NCI-H1092 (cell line): ENCODE data around the gene SLC47A2.
"Not testable (repeated sequence)": the region's sequence is repeated elsewhere in the genome, so short reads cannot be mapped to it uniquely, and the experiment has no call there.

ENCODE experiments used
- DNase-seq: peaks from one replicate; lab custom pipeline; 2025; lab: John Stamatoyannopoulos, UW

SLC47A2 gene

DNA sequence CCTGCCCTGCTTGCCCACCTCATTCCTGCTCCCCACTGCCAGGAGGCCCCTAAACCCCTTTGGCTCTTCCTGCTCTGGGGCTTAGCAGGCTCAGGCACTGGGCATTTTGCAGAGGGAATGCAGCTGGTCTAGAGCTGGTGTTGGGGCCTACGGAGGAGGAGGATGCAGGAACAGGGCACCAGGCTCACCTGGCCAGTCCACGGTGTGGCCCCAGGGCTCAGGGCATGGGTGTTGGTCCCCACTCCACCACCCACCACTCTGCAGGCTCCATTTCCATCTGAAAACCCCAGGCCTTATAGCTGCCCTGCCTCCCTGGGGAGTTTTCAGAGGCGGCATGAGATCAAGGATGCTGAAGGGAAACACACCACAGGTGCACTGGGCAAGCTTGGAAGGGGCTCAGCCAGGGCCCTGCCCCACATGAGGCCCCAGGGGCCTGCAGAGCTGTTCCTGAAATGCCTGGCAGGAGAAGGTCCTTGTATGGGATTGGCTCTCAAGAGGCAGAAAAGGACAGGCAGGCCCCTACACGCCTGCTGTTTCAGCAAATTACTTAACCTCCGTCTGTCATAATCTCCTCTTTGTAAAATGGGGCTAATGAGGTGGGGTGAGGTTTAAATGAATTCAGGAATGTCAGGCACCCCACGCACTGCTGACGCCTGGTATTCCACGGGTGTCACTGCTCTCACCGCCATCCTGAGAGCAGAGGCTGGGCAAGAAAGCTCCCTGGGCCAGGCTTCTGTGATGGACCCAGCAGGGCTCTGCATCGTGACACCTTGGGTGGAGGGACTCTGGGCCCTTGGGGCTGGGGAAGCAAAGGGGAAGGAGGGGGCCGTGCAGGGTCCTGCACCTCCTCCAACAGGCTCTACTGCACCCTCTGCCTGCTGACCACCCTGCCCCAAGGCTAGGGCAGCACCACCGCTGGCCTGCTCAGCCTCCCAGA, 9.3 kb downstream of the SLC47A2 start:
- no peak for DNase-seq

DNA sequence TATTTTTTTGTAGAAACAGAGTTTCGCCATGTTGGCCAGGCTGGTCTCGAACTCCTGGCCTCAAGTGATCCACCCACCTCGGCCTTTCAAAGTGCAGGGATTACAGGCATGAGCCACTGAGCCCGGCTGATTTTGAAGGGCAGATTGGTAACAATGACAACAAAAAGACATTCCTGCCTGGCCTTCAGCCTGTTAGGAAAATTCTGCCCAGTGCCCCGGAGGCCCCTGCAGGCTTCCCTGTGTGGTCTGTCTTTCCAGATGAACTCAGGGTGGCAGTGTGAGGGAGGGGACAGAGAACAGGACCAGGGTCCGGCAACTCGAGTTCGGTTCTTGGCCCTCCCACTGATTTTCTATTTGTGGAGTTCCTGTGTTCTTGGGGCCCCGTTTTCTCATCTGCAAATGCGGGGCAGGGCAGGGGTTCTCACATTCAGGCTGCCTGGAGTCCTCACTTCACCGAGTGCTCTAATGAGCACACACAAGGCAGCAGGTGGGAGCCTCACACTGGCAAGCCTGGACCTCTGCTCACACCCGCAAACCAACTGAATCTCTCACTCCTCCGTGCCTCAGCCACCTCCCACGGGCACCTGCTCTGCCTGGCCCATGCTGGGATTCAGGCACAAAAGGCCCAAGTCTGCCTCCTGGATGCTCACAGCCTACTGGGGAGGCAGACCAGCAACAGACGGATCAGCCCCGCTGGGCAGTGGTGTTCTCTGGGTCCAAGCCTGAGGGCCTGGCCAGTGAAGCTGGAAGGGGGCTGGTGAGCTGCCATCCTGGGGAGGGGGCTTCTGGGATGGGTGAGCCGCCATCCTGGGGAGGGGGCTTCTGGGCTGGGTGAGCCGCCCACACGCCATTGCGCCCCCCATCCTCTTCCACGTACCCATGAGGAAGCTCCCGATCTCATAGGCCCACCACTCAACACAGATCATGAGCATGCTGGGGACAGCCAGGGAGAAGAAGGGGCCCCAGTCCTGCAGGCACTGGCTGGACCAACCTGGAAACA, 10.3 kb downstream of the SLC47A2 start:
- DNase-seq, result no peak

DNA sequence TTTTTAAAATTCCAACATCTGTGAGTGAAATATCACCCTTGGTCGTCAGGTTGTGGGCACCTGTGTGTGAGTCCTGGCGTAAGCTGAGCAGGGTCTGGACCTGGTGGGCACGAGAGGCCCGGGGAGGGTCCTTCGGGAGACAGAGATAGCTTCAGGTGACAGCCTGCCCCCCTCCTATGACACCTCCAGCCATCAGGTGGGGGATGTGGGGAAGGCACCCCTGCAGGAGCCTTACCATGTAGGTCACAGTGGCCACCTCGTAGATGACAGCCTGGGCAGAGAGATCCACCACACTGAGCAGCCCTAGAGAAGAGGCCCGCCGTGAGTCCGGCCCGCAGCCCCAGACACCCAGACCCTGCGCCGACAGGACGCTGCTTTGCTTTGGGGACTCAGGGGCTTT, 11.2 kb downstream of the SLC47A2 start:
- DNase-seq, result no peak

DNA sequence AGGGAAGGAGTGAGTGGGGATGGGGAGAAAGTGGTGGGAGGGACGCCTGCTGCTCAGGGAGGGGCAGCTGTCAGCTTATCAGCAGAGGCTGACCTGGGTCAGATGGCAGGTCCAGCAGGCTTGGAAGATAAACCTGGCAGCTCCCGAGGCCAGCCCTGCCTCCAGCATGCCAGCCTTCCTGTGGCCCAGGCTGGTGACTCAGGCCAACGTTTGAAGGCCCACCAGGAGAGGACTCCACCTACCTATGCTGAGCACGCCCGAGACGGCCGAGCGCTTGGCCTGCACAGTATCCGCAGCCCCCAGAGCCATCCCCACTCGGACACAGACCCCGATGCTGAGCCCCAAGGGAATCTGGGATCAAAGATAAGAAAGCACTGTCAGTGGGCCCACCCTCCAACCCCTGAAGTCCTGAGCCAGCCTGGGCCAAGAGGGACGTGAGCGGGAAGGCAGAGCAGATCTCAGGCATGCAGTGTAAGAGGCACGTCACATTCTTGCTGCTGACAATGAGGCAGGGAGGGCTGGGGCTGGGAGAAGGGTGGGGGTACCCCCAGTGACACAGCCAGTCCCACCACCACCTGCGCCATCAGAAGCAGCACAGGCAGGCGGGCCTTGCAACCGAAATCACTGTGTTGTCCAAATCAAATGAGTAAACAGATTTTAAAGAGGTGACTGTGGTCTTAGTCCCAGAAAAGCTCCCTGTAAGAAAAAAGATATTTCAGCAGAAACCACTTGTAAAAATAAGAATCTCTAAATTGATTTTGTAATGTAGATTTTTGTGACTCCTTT, 12.4 kb downstream of the SLC47A2 start:
- DNase-seq, result no peak

DNA sequence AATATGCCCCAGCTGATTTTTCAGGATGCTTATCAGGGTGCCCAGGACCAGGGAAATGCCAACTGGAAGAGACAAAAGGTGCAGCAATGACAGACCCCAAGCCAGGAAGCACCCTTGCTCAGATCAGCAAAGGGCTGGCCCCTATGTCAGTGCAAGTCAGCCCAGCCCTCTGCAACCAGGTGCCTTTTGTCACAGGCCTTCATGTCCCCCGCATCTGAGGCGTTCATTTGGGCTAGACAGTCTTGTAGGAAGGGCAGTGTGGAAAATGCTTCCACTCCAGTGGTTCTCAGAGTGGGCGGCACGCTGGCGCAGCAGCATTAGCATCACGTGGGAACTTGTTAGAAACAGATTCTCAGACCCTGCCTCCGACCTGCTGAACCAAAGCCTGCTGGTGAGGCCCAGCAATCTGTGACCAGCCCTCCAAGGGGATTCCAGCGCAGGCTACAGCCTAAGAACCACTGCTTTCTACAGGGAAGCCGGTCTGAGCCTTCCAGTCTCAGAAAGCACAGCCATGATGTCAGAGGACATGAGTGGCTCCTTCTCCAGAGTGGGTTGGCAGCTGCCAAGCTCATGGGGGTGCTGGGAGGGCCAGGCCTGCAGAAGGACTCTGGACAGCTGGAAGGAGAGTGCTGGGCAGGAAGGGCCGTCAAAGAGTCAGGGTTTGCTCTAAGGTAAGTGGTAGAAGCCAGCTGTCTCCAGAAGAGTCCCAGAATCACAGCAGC, 13.1 kb downstream of the SLC47A2 start:
- no peak for DNase-seq

DNA sequence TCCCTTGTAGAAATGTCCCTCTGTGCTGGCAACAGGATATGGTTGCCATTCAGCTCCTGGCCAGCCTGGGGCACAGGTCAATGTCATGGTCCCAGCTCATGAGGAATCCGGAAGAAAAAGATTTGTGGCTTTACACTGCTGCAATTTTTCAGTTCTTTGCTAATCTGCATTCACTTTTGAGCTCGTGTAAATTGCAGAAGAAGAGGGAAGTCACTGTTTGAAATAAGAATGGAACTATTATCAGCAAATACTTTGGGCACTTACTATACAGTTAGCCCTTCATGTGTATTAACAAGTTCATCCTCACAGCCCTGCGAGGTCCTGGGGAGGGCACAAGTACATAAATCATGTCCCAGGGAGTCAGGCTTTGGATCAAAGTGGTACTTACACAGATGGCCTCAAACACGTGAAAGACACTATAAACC, 14.2 kb downstream of the SLC47A2 start:
- DNase-seq, result no peak

DNA sequence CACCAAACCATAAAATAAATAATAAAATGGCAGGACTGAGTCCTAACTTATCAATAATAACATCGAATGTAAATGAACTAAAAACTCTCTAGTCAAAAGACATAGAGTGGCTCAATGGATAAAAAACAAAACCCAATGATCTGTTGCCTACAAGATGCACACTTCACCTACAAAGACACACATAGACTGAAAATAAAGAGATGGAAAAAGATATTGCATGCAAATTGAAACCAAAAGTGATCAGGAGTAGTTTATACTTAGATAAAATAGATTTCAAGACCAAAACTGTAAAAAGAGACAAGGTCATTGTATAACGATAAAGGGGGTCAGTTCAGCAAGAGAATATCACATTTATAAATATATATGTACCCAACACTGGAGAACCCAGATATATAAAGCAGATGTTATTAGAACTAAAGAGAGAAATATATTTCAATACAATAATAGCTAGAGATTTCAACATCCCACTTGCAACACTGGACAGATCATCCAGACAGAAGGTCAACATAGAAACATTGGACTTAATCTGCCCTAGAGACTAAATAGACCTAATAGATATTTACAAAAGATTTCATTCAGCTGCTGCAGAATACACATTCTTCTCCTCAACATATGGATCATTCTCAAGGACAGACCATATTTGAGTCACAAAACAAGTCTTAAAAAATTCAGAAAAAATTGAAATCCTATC, 29.8 kb downstream of the SLC47A2 start:
- no peak for DNase-seq

DNA sequence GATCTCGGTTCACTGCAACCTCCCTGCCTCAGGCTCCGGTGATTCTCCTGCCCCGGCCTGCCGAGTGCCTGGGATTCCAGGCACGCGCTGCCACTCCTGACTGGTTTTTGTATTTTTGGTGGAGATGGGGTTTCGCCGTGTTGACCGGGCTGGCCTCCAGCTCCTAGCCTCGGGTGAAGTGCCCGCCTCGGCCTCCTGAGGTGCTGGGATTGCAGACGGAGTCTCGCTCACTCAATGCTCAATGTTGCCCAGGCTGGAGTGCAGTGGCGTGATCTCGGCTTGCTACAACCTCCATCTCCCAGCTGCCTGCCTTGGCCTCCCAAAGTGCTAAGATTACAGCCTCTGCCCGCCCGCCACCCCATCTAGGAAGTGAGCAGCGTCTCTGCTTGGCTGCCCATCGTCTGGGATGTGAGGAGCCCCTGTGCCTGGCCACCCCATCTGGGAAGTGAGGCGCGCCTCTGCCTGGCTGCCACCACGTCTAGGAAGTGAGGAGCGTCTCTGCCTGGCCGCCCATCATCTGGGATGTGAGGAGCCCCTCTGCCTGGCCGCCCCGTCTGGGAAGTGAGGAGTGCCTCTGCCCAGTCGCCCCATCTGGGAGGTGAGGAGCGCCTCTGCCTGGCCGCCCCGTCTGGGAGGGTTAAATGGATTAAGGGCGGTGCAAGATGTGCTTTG, 31.3 kb downstream of the SLC47A2 start:
- DNase-seq, result not testable (repeated sequence)

DNA sequence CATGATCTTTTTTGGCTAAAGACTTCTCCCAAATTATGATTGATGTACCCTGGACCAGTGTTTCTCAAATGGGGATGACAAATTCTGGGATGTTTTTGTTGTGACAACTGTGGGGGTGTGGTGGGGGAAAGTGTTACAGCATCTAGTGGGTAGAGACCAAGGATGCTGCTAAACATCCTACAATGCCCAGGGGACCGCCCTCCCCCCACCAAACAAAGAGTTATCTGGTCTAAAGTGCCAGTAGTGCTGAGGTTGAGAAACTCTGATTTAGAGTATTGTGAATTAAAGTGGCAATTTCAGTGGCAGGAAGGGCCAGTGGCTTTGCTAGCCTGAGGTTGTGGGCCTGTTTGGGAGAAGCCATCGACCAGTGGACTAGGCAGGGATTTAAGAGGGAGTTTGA, 33.3 kb downstream of the SLC47A2 start:
- DNase-seq, result no peak

DNA sequence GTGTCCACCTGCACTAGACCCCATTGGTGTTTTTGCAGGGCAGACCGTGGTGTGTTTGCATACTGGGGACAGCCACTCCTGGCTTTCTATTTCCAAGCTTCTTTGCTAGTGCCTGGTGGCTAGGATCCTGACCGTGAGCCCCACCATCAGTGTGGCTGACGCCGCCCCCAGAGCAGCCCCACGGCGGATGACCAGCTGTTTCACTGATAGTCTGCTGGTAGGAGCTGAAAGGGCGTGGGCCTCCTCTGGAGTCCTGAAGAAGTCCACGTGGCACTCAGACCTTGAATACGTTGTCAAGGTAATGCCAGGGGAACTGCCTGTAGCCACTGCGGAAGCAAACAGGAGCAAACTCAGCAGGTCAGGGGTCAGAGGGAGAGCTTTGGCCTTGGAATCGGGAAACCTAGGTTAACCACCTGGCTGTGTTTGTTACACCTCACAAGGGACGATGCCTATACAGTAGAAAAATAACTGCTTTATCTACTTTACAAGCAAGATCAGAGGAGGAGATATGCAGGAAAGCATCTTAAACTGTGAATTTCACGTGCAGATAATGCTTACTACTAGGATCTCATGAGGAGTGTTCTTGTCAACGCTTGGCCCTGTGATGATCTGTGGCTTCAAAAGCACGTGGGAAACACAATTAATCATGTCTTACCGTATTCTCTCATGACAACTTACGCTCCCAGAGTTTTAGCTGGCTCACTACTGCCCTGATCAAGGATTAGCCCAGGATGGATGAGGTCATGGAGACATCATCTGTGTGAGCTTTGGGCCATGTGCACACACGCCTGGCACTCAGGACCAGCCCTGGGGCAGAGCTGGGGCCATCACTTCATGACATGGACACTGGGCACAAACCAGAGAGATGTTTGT, 37.6 kb downstream of the SLC47A2 start:
- no peak for DNase-seq

DNA sequence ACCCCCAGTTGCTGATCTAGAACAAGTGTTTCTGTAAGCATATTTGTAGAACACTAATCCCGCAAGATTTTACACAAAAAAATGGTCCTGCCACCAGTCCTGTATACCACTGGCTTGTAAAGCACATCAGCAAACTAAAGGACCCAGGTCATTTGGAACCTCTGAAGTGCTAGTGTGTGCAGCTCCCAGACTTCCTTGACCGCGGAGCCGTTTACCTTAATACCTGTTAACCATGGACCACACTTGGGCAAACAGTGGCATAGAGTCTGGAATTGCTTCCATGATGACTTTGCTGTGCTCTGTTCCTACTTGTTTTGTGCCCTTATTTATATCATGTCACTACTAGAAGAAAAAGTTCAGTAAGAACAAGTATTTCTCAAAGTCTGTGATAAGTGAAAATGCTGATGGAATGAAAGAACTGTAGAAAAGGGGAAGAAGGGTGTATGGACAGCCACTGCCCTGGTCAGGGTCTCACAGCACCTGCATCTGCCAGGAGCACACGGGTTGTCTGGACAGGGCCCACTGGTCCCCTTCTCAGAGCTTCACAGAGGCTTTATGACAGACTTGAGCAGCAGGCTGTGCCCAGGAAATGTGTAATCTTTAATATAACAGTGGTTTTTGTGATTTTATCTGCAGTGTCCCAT, 38.5 kb downstream of the SLC47A2 start:
- no peak for DNase-seq

DNA sequence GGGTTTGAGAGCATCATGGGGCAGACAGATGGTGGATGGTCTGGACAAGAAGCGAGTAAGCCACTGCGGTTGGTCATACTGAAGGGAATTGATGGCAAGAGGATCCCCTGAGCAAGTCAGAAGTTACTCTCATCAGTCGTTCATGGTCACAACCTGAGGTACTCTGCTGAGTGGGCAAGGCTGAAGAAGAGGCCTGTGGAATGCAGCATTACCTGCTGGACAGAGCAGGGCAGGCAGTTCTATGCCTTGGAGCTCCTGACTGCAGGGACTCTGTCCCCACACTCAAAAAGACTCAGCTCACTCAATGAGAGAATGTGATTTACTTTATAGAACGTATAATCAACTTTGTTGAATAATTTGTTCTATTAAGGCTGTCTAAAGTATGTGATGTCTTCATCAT, 39.5 kb downstream of the SLC47A2 start:
- no peak for DNase-seq

DNA sequence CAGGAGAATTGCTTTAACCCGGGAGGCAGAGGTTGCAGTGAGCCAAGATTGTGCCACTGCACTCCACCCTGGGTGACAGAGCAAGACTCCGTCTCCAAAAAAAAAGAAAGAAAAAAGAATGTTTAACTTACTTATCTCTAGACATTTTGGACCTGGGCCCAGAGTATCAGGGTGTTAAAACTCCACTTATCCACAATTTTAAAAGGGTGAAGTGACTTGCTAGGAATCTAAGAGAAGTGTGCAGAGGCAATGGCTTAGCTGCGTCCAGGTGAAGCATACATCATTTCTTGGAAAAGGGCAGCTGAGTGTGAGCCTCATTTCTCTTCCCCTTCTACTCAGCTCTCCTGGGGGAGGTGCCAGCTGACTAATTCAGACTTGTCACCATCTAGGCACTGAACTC, 42.8 kb downstream of the SLC47A2 start:
- no peak for DNase-seq

DNA sequence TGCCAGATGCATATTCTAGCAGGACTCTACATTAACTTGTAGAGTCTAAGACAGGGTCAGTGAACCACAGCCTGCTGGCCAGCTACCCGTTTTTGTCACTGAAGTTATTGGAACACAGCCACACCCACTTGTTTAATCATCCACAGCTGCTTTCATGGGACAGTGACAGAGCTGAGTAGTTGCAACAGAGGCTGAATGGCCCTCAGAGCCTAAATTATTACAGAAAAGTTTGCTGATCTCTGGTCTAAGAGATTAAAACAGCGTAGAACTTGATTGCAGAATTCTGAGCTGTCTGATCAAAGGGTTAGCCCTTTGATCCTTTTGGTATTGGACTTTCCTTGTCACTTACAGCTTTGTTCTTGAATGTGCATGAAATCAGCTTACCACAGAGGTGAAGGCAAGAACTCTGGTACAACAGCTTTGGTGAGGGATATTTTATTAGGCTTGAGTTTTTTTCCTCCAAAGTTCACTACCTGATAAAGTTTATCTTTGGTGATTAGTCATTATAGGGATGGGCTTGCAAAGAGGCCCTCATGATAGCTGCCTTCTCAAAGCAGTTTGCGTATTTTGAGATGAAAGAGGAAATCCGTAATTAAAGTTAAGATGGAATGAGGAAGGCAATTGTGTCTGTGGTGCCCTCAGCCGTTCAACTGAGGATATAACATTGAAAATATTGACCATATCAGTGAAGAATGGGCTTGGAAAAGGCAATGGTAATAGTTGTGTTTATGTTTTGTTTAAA, 44.2 kb downstream of the SLC47A2 start:
- no peak for DNase-seq

DNA sequence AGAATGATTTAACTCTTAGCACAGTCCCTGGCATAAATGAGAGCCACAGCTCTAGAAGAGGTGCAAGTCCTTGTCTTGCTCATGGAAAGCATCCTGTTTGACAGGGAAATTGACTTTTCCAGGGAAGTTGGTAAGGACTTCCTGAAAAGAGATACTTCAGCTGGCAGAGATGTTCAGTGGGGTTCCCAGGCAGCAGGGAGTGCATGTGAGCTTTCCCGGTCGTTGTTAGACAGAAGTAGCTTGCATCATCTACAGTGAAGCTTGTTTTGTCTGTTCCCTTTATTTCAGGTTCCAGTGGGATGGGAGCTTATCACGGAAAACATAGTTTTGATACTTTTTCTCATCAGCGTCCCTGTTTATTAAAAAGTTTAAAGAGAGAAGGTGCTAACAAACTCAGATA, 45.0 kb downstream of the SLC47A2 start:
- no peak for DNase-seq

DNA sequence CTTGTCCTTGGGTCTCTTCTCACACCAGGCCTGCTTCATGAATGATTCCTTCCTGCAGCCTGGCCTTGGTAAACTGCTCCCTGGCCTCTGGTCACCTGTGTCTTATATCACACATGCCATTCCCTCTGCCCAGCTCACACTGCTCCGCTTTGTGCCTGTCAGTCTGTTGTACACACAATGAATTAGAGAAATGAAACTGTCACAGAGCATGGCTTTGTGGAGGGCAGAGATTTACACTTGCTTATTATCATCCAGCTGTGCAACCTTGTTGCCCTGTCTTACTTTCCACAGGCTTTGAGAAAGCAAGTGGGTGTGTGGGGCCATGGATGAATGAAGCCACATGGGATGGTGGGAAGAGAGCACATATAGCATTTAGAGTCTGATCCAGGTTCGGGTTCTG, 45.5 kb downstream of the SLC47A2 start:
- no peak for DNase-seq

DNA sequence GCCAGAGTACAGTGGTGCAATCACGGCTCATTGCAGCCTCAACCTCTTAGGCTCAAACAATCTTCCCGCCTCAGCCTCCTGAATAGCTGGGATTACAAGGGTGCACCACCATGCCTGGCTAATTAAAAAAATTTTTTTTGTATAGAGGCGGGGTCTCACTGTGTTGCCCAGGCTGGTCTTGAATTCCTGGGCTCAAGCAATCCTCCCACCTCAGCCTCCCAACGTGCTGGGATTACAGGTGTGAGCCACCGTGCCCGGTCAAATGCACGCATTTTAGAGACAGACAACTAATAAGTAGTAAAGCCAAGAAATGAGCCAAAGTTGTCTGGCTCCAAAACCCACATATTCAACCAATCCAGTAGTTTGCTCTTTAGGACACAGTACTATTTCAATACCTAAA, 46.7 kb downstream of the SLC47A2 start:
- DNase-seq, result not testable (repeated sequence)

DNA sequence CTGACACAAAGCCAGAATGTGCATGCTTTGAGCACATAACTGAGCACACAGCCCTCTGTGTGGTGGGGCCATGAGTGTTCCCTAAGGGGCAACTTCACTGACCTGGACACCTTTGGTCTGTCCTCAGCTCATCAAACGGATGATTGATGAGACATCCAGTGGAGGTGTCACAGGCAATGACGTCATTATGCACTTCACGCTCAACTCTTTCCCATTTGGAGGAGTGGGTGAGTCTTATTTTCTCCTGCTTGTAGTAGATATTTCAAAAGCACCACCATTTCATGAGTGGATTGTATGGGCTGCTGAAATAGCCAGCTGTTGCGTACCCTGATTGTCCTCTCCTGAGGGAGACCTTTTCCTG, 51.6 kb downstream of the SLC47A2 start:
- no peak for DNase-seq
